GM13977 (cell line): ENCODE measurements around the gene RNF5.

Source experiments
- DNase-seq: peaks from one replicate; pipeline ENCODE4 v3.0.0; 2012; ENCODE audit warnings: low spot score
- in situ Hi-C: fragments of 300-500 bp; cut with MboI; formaldehyde crosslinking; loops from one replicate; pipeline ENCODE4 v1.12.0; 2022; ENCODE audit warnings: low sequenced_read_pairs, low pct_unique_long_range_greater_than_20kb, mixed read lengths, inconsistent platforms; ENCODE audit not compliant: unreplicated experiment
- TF ChIP-seq, protein P1 (sequence below): IDR thresholded peaks from 2 replicates; pipeline ENCODE4 v1.5.1; 2012; ENCODE audit warnings: mild to moderate bottlenecking, control low read depth; ENCODE audit not compliant: insufficient read depth; ENCODE audit errors: extremely low read depth, missing control alignments

Gene RNF5

DNA sequence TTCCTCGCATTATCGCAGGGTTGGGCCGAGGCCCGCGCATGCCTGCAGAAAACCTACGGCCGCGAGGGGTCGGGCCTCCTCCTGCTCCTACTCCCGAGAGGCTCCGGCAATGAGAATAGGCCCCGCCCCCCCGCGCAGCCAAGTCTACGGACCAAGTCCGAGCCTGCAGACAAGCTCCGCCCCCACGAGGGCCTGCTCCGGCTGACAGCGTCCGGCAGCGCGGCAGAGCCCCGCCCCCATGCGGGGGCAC lies 17.4 kb downstream of the RNF5 start:
- TF ChIP-seq, protein P1, sequence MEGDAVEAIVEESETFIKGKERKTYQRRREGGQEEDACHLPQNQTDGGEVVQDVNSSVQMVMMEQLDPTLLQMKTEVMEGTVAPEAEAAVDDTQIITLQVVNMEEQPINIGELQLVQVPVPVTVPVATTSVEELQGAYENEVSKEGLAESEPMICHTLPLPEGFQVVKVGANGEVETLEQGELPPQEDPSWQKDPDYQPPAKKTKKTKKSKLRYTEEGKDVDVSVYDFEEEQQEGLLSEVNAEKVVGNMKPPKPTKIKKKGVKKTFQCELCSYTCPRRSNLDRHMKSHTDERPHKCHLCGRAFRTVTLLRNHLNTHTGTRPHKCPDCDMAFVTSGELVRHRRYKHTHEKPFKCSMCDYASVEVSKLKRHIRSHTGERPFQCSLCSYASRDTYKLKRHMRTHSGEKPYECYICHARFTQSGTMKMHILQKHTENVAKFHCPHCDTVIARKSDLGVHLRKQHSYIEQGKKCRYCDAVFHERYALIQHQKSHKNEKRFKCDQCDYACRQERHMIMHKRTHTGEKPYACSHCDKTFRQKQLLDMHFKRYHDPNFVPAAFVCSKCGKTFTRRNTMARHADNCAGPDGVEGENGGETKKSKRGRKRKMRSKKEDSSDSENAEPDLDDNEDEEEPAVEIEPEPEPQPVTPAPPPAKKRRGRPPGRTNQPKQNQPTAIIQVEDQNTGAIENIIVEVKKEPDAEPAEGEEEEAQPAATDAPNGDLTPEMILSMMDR = peak; percentile 10
- in situ Hi-C loops = no loop called here
- no peak for DNase-seq

DNA sequence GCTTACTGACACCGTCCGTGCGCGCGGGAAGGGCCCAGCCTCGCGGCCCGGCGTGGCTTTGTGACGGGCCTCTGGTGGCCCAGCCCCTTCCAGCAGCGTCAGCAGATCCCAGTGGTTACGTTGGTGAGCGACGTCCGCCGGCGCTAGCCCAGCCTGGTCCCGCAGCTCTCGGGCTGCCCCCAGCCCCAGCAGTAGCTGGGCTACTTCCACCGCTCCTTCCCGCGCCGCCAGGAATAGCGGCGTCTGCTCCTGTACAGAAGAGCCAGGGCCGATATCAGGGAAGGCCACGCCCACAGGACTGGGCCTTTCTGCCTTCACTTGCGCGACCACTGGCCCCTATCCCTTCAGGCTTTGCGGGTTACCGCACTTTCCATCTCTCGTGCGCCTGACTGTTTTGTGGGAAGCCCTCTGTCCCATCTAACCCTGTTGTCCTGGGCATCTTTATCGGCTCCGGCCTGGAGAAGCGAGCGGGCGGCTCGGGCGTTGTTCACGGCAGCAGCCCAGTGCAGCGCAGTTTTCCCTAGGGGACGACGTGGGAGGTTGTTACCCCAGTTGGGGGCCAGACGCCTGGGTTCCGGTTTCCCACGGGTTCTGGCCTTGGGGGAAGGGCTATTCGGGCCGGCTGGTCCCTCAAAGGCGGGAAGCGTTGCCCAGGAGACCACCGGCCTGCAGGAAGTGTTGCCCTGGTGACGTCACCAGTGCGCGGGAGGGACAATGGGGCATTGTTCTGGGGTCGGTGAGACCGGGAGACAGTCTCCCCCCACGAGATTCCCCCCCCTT lies 17.9 kb downstream of the RNF5 start:
- DNase-seq = peak; percentile 97
- in situ Hi-C loops = no loop called here
- TF ChIP-seq, protein P1 = no peak

DNA sequence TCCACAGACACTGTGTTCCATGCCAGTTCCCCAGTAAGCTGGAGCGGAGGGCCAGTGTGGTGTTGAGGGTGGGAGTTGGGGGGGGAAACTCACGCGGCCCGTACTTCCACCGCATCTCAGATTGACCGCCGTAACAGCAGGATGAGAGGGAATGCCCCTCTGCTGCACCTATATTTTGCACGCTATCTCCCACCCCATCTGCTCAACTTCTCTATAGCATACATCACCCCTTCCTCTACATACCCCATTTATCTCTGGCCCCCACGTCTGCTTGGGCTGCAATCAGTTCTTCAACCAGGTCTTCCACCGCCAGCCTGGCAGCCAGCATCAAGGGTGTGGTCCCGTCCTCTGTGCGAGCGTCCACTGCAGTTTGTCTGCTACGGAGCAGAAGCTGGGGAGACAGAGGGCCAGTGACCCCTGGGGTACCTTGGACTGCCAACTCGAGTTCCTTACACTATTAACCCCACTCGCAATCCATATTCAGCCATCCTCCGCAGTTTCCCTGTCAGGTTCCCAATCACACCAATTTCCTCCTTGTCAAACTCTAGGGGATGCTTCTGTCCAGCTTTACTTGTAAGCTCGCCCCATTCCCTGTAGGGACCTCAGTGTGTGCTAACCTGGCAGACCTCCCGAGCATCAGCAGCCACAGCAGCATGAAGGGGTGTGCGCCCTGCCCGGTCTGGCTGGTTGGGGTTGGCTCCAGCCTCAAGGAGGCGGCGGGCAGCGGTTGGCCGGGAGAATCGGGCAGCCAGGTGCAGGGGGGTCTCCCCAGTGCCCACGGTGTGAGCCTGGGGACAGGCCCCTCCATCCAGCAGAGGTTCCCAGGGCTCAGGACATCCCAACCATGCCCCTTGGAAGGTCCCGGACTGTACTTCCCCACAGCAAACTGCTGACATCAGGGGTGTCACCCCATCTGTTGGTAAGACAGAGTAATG lies 18.7 kb downstream of the RNF5 start:
- DNase-seq = no peak
- in situ Hi-C loops = no loop called here
- TF ChIP-seq, protein P1 = no peak

DNA sequence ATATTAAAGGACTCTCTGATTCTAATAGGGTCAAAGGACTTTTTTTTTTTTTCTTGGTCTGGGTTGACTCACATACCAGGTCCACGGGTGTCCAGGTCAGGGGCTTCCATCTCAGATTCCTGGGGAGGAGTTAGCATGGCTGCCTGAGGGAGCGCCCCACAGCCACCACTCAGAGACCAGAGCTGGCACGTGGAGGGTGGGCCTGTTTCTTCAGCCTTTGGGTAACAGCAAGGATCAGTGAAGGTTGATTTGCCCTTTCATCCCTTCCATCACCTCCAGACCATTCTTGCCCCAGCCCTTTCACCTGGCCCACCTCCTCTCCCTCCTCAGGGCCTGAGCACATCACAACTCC lies 20.1 kb downstream of the RNF5 start:
- TF ChIP-seq, protein P1 = no peak
- DNase-seq = no peak
- in situ Hi-C loops = no loop called here

DNA sequence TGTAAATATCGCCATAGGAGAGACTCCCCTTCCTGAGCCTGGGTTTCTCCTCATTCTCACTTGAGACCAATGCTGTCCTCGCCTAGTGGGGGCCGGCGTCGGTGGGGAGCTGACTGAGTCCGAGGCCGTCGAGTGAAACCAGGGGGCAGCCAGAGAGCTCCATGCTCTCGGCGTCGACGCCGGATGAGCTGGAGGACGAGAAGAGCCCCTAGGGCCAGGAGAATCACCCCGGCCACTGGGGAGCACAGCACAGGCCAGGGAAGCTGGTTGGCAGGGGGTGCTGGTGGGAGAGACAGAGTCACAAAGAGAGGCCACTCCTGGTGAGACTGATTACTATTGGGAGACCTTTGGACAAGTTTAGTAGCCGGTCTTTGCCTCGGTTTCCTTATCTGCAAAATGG lies 20.7 kb downstream of the RNF5 start:
- in situ Hi-C loops = no loop called here
- TF ChIP-seq, protein P1 = no peak
- no peak for DNase-seq

DNA sequence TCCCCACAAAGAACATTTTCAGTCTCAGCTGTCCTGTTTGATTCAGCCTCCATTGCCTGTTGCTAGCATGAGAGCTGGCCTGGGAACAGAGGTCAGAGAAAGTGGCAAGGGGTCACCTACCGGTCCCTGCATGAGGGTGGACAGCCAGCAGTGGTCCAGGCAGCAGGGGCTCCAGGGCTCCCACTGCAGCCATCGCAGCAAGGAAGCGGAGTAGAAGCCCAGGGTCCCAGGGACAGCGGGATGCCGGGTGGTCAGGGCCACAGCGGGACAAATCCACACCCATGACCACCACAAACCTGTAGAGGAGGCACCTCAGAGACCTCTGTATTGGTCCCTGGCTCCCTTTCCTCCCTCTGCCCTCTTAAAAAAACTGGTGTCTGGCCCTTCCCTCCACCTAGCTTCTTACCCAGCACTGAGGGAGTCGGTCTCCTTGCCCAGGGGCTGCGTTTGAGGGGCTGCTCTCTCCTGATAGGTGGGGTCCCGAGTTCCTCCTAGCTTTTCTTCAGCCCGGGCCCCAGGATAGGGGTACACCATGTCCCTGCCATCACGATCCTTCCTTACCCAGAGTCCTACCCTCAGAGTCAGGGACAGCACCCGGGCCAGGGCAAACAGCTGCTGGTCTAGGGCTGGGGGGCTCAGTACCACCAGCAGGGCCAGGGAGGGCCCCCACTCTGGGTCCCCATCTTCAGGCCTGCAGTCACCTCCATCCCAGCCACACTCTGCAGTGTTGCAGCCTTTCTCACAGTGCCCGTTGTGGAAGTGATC lies 22.7 kb downstream of the RNF5 start:
- TF ChIP-seq, protein P1 = no peak
- in situ Hi-C loops = no loop called here
- no peak for DNase-seq
